Kidney (tissue), 14 donors: Measurements from ENCODE around the gene ANAPC10. TPM values are rescaled to one million over a fixed set of nuclear protein-coding genes. Genes with fewer than 3 reads are reported as not detected.

Experiments
- DNase-seq, 5 donors: peaks; one replicate each; pipeline ENCODE4 v3.0.0-alpha.2; 2013 to 2020
- FAIRE-seq: peaks from 2 replicates; lab custom pipeline; 2012; peaks lifted over from hg19 to GRCh38; lab: Jason Lieb, UNC
- H3K27ac ChIP-seq, 2 donors: one replicate each; pipeline ENCODE4 v1.7.0; 2013; ENCODE audit warnings: low read depth in 2 of 2, low read length in 2 of 2, inconsistent platforms in 1 of 2
- H3K27me3 ChIP-seq: one replicate; pipeline ENCODE4 v1.7.1; 2013; ENCODE audit warnings: low read length, inconsistent platforms; ENCODE audit not compliant: control insufficient read depth, insufficient read depth
- H3K36me3 ChIP-seq, 3 donors: one replicate each; pipeline versions ENCODE4 v1.7.0 to v1.7.1; 2013; ENCODE audit warnings: low read length in 3 of 3, control low read depth in 1 of 3, inconsistent platforms in 1 of 3; ENCODE audit not compliant: insufficient read depth in 3 of 3, control insufficient read depth in 2 of 3
- H3K4me1 ChIP-seq, 3 donors: one replicate each; pipeline versions ENCODE4 v1.7.0 to v1.7.1; 2013; ENCODE audit warnings: low read length in 3 of 3, inconsistent platforms in 1 of 3, low read depth in 1 of 3; ENCODE audit not compliant: control insufficient read depth in 2 of 3, insufficient read depth in 2 of 3
- H3K4me3 ChIP-seq, 3 donors: one replicate each; pipeline versions ENCODE4 v1.7.0 to v1.8.1; 2013; ENCODE audit warnings: low read length in 3 of 3, control low read depth in 1 of 3, inconsistent platforms in 1 of 3
- H3K9ac ChIP-seq, 3 donors: one replicate each; pipeline versions ENCODE4 v1.7.0 to v1.7.1; 2013; ENCODE audit warnings: low read length in 3 of 3, control low read depth in 1 of 3, inconsistent platforms in 1 of 3
- H3K9me3 ChIP-seq, 3 donors: one replicate each; pipeline versions ENCODE4 v1.7.0 to v1.7.1; 2013; ENCODE audit warnings: low read length in 3 of 3, control low read depth in 1 of 3, inconsistent platforms in 1 of 3; ENCODE audit not compliant: control insufficient read depth in 2 of 3, insufficient read depth in 1 of 3
- CTCF ChIP-seq: IDR thresholded peaks from 3 replicates; pipeline ENCODE4 v1.5.1; 2012; ENCODE audit warnings: mild to moderate bottlenecking, moderate library complexity, borderline replicate concordance; ENCODE audit not compliant: insufficient read depth; ENCODE audit errors: extremely low read depth
- intact Hi-C: fragments of 100-400 bp; cut with DNase I; formaldehyde crosslinking; loops from one replicate; pipeline ENCODE4 v1.11.1; 2022
- polyA plus RNA-seq: library from polyadenylated mRNA; stranded (reverse); fragments of 350-450 nt; fragmentation: Illumina TruSeq; extraction: RNeasy Lipid Tissue Mini Kit (QIAGEN cat#74804); gene quantifications from one replicate; pipeline ENCODE4 v1.2.3, GENCODE V29; 2014; ENCODE audit warnings: low read depth, low replicate concordance; ENCODE audit not compliant: insufficient read depth
- total RNA-seq: library from RNA; stranded (reverse); fragmentation: NEBNext Ultra II Directional; extraction: Animal tissue kit (Norgen Biotek cat#: 25700); gene quantifications from one replicate; pipeline ENCODE4 v1.2.1, GENCODE V29; 2021
- donor health status: control.
- donor health status: control.
- donor health status: control.
- donor health status: control.
- donor health status: control.
- donor health status: DM: yes; HTN: yes; CAD: no.
- donor health status: Normal renal cell carcinoma (clear cell type).

ANAPC10 gene
- total and polyA plus RNA-seq, 2 donors from 2014 or later = 18.0 to 23.3 TPM

- Histone ChIP-seq H3K9me3 (peaks cover 0 to 4% (median 0%) of the 10 kb centered on the region in 3 donors), H3K4me1 (no peaks in the 10 kb centered on the region), H3K27me3 (no peaks in the 10 kb centered on the region), H3K4me3 (no peak overlapping the region), H3K9ac (no peak overlapping the region), H3K36me3 (no peaks in the 10 kb centered on the region), H3K27ac (no peak overlapping the region)
- FAIRE-seq (no peak), DNase-seq (no peak)
- TF ChIP-seq CTCF = no peak
- intact Hi-C loops = no loop called here
Observed at GRCh38 chr4:144985531-144985930, 112.5 kb downstream of the ANAPC10 start.

- intact Hi-C loops = no loop called here
- Histone ChIP-seq H3K36me3 (no peaks in the 10 kb centered on the region), H3K4me1 (no peaks in the 10 kb centered on the region), H3K9ac (no peak overlapping the region), H3K4me3 (no peak overlapping the region), H3K27ac (no peak overlapping the region), H3K27me3 (no peaks in the 10 kb centered on the region), H3K9me3 (peaks cover 0 to 4% (median 0%) of the 10 kb centered on the region in 3 donors)
- no peak for FAIRE-seq
- TF ChIP-seq CTCF = no peak
- no peak for DNase-seq
Observed at GRCh38 chr4:144985014-144985413, 113.0 kb downstream of the ANAPC10 start.

GRCh38 chr4:144984241-144984640 is 113.8 kb downstream of the ANAPC10 start:
- Histone ChIP-seq H3K27me3 (no peaks in the 10 kb centered on the region), H3K36me3 (no peaks in the 10 kb centered on the region), H3K9ac (no peak overlapping the region), H3K4me1 (no peaks in the 10 kb centered on the region), H3K4me3 (no peak overlapping the region), H3K27ac (no peak overlapping the region), H3K9me3 (peaks cover 0 to 4% (median 0%) of the 10 kb centered on the region in 3 donors)
- TF ChIP-seq CTCF = no peak
- FAIRE-seq (no peak), DNase-seq (no peak)
- intact Hi-C loops = no loop called here

GRCh38 chr4:144975718-144976117 is 122.3 kb downstream of the ANAPC10 start:
- Histone ChIP-seq H3K9ac (no peak overlapping the region), H3K4me1 (no peaks in the 10 kb centered on the region), H3K27ac (no peak overlapping the region), H3K27me3 (no peaks in the 10 kb centered on the region), H3K9me3 (peaks cover 0 to 2% (median 1%) of the 10 kb centered on the region in 3 donors), H3K4me3 (no peak overlapping the region), H3K36me3 (no peaks in the 10 kb centered on the region)
- no peak for TF ChIP-seq CTCF
- DNase-seq (no peak), FAIRE-seq (no peak)
- intact Hi-C loops = no loop called here
